ENCODE measurements around the gene SH3D19.
"Not testable (repeated sequence)": the region's sequence is repeated elsewhere in the genome, so short reads cannot be mapped to it uniquely, and the experiment has no call there.

The SH3D19 gene

GRCh38 chr4:151267104-151267503 lies 58.3 kb downstream of the SH3D19 start:
- no peak for DNase-seq

- DNase-seq: no peak
These were observed 58.9 kb downstream of the SH3D19 start for GRCh38 chr4:151266497-151266896.

GRCh38 chr4:151263455-151263854 lies 62.0 kb downstream of the SH3D19 start:
- no peak for DNase-seq

- no peak for DNase-seq
These were observed 64.9 kb downstream of the SH3D19 start for GRCh38 chr4:151260526-151260925.

- DNase-seq: no peak
These were observed 65.7 kb downstream of the SH3D19 start for GRCh38 chr4:151259752-151260151.

GRCh38 chr4:151257704-151258103 lies 67.7 kb downstream of the SH3D19 start:
- no peak for DNase-seq

- no peak for DNase-seq
These were observed 69.3 kb downstream of the SH3D19 start for GRCh38 chr4:151256134-151256533.

GRCh38 chr4:151255680-151256079 lies 69.7 kb downstream of the SH3D19 start:
- DNase-seq: not testable (repeated sequence)

- DNase-seq: not testable (repeated sequence)
These were observed 70.2 kb downstream of the SH3D19 start for GRCh38 chr4:151255226-151255625.

- no peak for DNase-seq
These were observed 73.7 kb downstream of the SH3D19 start for GRCh38 chr4:151251603-151252304.

- no peak for DNase-seq
These were observed 74.7 kb downstream of the SH3D19 start for GRCh38 chr4:151250706-151251105.

GRCh38 chr4:151248519-151248918 lies 76.9 kb downstream of the SH3D19 start:
- DNase-seq: no peak

- no peak for DNase-seq
These were observed 78.0 kb downstream of the SH3D19 start for GRCh38 chr4:151247395-151247794.

GRCh38 chr4:151246742-151247141 lies 78.7 kb downstream of the SH3D19 start:
- no peak for DNase-seq

GRCh38 chr4:151242305-151242704 lies 83.1 kb downstream of the SH3D19 start:
- DNase-seq: no peak

GRCh38 chr4:151239608-151240007 lies 85.8 kb downstream of the SH3D19 start:
- no peak for DNase-seq

GRCh38 chr4:151238477-151238876 lies 86.9 kb downstream of the SH3D19 start:
- no peak for DNase-seq

GRCh38 chr4:151236036-151236435 lies 89.4 kb downstream of the SH3D19 start:
- no peak for DNase-seq

GRCh38 chr4:151235373-151235772 lies 90.0 kb downstream of the SH3D19 start:
- DNase-seq: not testable (repeated sequence)

- DNase-seq: no peak
These were observed 91.8 kb downstream of the SH3D19 start for GRCh38 chr4:151233600-151233999.

- no peak for DNase-seq
These were observed 93.3 kb downstream of the SH3D19 start for GRCh38 chr4:151231915-151232595.

GRCh38 chr4:151228189-151229119 lies 97.0 kb downstream of the SH3D19 start:
- DNase-seq: no peak

- DNase-seq: no peak
These were observed 97.7 kb downstream of the SH3D19 start for GRCh38 chr4:151227731-151228130.

Data from CD4-positive, alpha-beta T cell treated with Interleukin-17A for 4 hours (primary cell).